Suprapubic skin (tissue), 4 donors: ENCODE results near the gene TRIM68. TPM values are rescaled to one million over a fixed set of nuclear protein-coding genes. Genes with fewer than 3 reads are reported as not detected.

Experiments
- DNase-seq, 2 donors: peaks; one replicate each; pipeline ENCODE4 v3.0.0-alpha.2; 2019; ENCODE audit warnings: low spot score in 2 of 2
- H3K27ac ChIP-seq: fragments of 200-600 bp; sonication (generic); one replicate; pipeline ENCODE4 v1.5.1; 2019
- H3K27me3 ChIP-seq: fragments of 200-600 bp; sonication (generic); one replicate; pipeline ENCODE4 v1.5.1; 2019
- H3K36me3 ChIP-seq: fragments of 200-600 bp; sonication (generic); one replicate; pipeline ENCODE4 v1.5.1; 2019
- H3K4me1 ChIP-seq: fragments of 200-600 bp; sonication (generic); one replicate; pipeline ENCODE4 v1.5.1; 2019
- H3K4me3 ChIP-seq: fragments of 200-600 bp; sonication (generic); one replicate; pipeline ENCODE4 v1.5.1; 2019; ENCODE audit warnings: mild to moderate bottlenecking
- H3K9me3 ChIP-seq: fragments of 200-600 bp; sonication (generic); one replicate; pipeline ENCODE4 v1.5.1; 2019
- EP300 ChIP-seq: sonication (generic); formaldehyde crosslinking; IDR thresholded peaks from one replicate; pipeline ENCODE4 v1.6.1; 2017; ENCODE audit warnings: antibody characterized with exemption
- POLR2A ChIP-seq, 2 donors: fragments of 450-650 bp; IDR thresholded peaks; one replicate each; pipeline ENCODE4 v1.6.1; 2017; ENCODE audit warnings: antibody characterized with exemption in 2 of 2, mild to moderate bottlenecking in 2 of 2, moderate library complexity in 2 of 2
- POLR2AphosphoS5 ChIP-seq, 3 donors: sonication (generic); formaldehyde crosslinking; IDR thresholded peaks; one replicate each; pipeline ENCODE4 v1.6.1; 2017; ENCODE audit warnings: antibody characterized with exemption in 3 of 3
- WGBS: methylation state at CpG from one replicate; pipeline ENCODE4 v1.1.5; 2018; 5-methylcytosine and 5-hydroxymethylcytosine counted together
- total RNA-seq, 4 donors: library from RNA; depleted of rRNA; stranded (reverse); fragments of >200 nt; gene quantifications; one replicate each; pipeline ENCODE4 v1.1.0, GENCODE V29; 2016
- TF ChIP-seq, protein P1 (sequence below), 2 donors: fragments of 200-600 bp in 1 of 2; fragments of 450-650 bp in 1 of 2; sonication (generic) in 1 of 2; IDR thresholded peaks; one replicate each; pipeline ENCODE4 v1.5.1; 2016 to 2019; ENCODE audit warnings: antibody characterized with exemption in 2 of 2, mild to moderate bottlenecking in 1 of 2, moderate library complexity in 1 of 2

TRIM68 gene
- total RNA-seq, 4 donors from 2014 or later = 5.6 to 16.6 (median 7.4) TPM

DNA sequence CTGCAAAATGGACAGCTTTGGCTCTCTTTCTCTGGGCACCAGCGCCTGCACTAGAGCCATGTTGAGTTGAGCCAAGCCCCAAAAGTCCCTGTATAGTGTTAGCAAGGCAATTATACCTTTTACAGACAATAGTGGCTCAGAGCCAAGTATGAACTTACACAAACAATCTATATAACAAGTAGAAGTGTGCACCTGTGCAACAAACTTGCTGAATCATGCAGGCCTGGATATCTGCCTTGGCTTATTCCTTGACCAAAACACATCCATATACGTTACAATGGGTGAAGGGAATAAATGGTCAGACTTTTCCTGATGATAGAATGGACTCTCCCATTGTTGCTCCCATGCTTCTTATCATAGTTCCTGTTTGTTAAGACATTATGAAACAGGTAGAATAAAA, 30.3 kb downstream of the TRIM68 start:
- Histone ChIP-seq H3K4me1 (no peaks in the 10 kb centered on the region), H3K27me3 (no peaks in the 10 kb centered on the region), H3K4me3 (no peak overlapping the region), H3K36me3 (no peaks in the 10 kb centered on the region), H3K9me3 (no peaks in the 10 kb centered on the region), H3K27ac (no peak overlapping the region)
- DNase-seq = no peak
- 74% methylated on average over 2 of the region's 2 CpGs for WGBS
- TF ChIP-seq, protein P1, sequence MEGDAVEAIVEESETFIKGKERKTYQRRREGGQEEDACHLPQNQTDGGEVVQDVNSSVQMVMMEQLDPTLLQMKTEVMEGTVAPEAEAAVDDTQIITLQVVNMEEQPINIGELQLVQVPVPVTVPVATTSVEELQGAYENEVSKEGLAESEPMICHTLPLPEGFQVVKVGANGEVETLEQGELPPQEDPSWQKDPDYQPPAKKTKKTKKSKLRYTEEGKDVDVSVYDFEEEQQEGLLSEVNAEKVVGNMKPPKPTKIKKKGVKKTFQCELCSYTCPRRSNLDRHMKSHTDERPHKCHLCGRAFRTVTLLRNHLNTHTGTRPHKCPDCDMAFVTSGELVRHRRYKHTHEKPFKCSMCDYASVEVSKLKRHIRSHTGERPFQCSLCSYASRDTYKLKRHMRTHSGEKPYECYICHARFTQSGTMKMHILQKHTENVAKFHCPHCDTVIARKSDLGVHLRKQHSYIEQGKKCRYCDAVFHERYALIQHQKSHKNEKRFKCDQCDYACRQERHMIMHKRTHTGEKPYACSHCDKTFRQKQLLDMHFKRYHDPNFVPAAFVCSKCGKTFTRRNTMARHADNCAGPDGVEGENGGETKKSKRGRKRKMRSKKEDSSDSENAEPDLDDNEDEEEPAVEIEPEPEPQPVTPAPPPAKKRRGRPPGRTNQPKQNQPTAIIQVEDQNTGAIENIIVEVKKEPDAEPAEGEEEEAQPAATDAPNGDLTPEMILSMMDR (IDR thresholded peaks at IDR 0.05) = no peak
- no peak for TF ChIP-seq POLR2A (IDR thresholded peaks at IDR 0.05)
- no peak for TF ChIP-seq POLR2AphosphoS5 (IDR thresholded peaks at IDR 0.05)
- TF ChIP-seq EP300 = no peak

DNA sequence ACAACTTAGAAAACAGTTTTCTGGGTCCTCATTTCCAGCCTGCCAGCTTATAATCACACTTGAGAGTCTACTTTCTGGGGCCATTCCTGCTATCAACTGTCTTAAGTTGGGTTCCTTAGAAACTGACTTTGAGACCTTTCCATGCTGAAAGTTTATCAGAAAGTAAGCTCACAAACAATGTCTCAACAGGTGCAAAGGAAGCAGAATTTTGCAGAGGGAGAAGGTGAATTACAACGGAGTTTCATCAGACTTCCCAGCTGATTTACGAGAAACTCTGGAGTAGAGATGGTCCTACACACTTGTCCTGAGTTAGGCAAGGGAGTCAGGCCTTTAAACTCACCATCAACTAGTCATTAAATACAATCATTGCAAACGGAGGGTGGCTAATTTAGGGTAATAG, 31.2 kb downstream of the TRIM68 start:
- no peaks in the 10 kb centered on the region for H3K4me1 ChIP-seq
- no peaks in the 10 kb centered on the region for H3K27me3 ChIP-seq
- no peak for DNase-seq
- no peaks in the 10 kb centered on the region for H3K9me3 ChIP-seq
- TF ChIP-seq, protein P1 (IDR thresholded peaks at IDR 0.05) = no peak
- TF ChIP-seq POLR2A (IDR thresholded peaks at IDR 0.05) (no peak), POLR2AphosphoS5 (IDR thresholded peaks at IDR 0.05) (no peak), EP300 (no peak)
- no peak overlapping the region for H3K27ac ChIP-seq
- H3K4me3 ChIP-seq = no peak overlapping the region
- WGBS = 60% methylated on average over 3 of the region's 3 CpGs
- no peaks in the 10 kb centered on the region for H3K36me3 ChIP-seq

DNA sequence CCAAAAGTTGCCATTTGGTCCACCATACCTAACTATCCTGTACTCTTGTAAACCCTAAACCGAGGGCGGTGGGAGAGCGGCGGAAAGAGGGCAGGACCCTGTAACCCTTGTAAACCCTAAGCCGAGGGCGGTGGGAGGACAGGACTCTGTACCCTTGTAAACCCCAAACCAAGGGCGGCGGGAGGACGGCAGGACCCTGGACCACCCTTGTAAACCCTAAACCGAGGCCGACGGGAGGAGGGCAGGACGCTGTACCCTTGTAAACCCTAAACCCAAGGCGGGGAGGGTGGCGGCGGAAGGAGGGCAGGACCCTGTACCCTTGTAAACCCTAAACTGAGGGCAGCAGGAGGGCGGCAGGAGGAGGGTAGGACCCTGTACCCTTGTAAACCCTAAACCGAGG, 39.0 kb downstream of the TRIM68 start:
- no peak for TF ChIP-seq EP300
- no peak for TF ChIP-seq POLR2AphosphoS5 (IDR thresholded peaks at IDR 0.05)
- no peak for TF ChIP-seq POLR2A (IDR thresholded peaks at IDR 0.05)
- TF ChIP-seq, protein P1 (IDR thresholded peaks at IDR 0.05) = no peak
- Histone ChIP-seq H3K36me3 (no peaks in the 10 kb centered on the region), H3K27me3 (no peaks in the 10 kb centered on the region), H3K4me3 (no peak overlapping the region), H3K4me1 (no peaks in the 10 kb centered on the region), H3K27ac (no peak overlapping the region), H3K9me3 (no peaks in the 10 kb centered on the region)
- peak in 1 of 2 donors; percentile 48 for DNase-seq
- 93% methylated on average over 18 of the region's 18 CpGs for WGBS

DNA sequence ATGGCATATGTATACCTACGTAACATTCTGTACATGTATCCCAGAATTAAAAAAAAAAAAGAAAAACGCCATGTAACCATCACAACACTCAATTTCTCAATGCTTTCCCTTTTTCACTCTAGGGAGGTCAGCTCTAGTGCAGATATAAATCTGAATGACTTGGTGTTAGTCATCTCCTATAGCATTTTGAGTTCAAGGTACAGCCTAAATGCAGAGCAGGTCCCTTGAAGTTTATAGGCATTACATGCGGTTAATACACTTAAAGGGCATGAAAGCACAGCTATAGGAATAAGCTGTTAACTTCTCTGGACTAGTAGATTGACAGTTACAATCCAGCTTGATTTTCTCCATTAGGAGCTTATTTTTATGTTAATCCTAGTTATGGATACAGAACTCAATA, 42.7 kb downstream of the TRIM68 start:
- no peaks in the 10 kb centered on the region for H3K36me3 ChIP-seq
- WGBS = 79% methylated on average over 3 of the region's 3 CpGs
- no peak overlapping the region for H3K27ac ChIP-seq
- DNase-seq = no peak
- H3K4me3 ChIP-seq = no peak overlapping the region
- TF ChIP-seq EP300 (no peak), POLR2A (IDR thresholded peaks at IDR 0.05) (no peak), POLR2AphosphoS5 (IDR thresholded peaks at IDR 0.05) (no peak)
- TF ChIP-seq, protein P1 (IDR thresholded peaks at IDR 0.05) = no peak
- no peaks in the 10 kb centered on the region for H3K27me3 ChIP-seq
- H3K9me3 ChIP-seq = no peaks in the 10 kb centered on the region
- H3K4me1 ChIP-seq = peaks cover under 1% of the 10 kb centered on the region

DNA sequence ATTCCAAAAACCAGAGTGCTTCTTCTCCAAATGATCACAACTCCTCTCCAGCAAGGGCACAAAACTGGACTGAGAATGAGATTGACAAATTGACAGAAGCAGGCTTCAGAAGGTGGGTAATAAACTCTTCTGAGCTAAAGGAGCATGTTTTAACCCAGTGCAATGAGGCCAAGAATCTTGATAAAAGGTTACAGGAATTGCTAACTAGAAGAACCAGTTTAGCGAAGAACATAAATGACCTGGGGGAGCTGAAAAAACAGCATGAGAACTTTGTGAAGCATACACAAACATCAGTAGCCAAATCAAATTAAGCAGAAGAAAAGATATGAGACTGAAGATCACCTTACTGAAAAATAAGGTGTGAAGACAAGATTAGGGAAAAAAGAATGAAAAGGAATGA, 47.6 kb downstream of the TRIM68 start:
- no peak for DNase-seq
- H3K4me1 ChIP-seq = peaks cover 10% of the 10 kb centered on the region
- WGBS = 35% methylated on average over 1 of the region's 1 CpG

More for the DNA sequence above, 47.6 kb downstream of the TRIM68 start:
- TF ChIP-seq POLR2AphosphoS5 (IDR thresholded peaks at IDR 0.05) (no peak), EP300 (no peak), POLR2A (IDR thresholded peaks at IDR 0.05) (no peak)
- TF ChIP-seq, protein P1 (IDR thresholded peaks at IDR 0.05) = no peak
- Histone ChIP-seq H3K9me3 (no peaks in the 10 kb centered on the region), H3K36me3 (no peaks in the 10 kb centered on the region), H3K4me3 (no peak overlapping the region), H3K27ac (no peak overlapping the region), H3K27me3 (no peaks in the 10 kb centered on the region)
